Sigmoid colon (tissue), 4 donors: Measurements from ENCODE around the gene NDUFA7.

ENCODE experiments used
- CTCF ChIP-seq, 4 experiments: fragments of 450-650 bp in 3 of 4; fragments of 200-600 bp in 1 of 4; IDR thresholded peaks; one replicate each; pipeline ENCODE4 v1.5.1; 2016 to 2019; ENCODE audit warnings: antibody characterized with exemption in 4 of 4, mild to moderate bottlenecking in 3 of 4, moderate library complexity in 2 of 4
- EP300 ChIP-seq, 4 donors: sonication (generic); formaldehyde crosslinking; IDR thresholded peaks; one replicate each; pipeline ENCODE4 v1.6.1; 2017; ENCODE audit warnings: antibody characterized with exemption in 4 of 4
- POLR2A ChIP-seq, 2 donors: fragments of 450-650 bp; IDR thresholded peaks; one replicate each; pipeline ENCODE4 v1.6.1; 2016; ENCODE audit warnings: antibody characterized with exemption in 2 of 2, mild to moderate bottlenecking in 2 of 2, moderate library complexity in 2 of 2

- TF ChIP-seq POLR2A (IDR thresholded peaks at IDR 0.05) (no peak), EP300 (IDR thresholded peaks at IDR 0.05) (no peak), CTCF (IDR thresholded peaks at IDR 0.05) (no peak)
Observed at GRCh38 chr19:8370176-8371010, 49.2 kb upstream of the NDUFA7 start.
